ENCODE data around the gene ZNF213.
A peak's percentile ranks its signal among the peaks of the same experiment; 100 is the strongest.

- TF ChIP-seq CTCF (optimal IDR thresholded peaks at IDR 0.05 in 1 of 3, IDR thresholded peaks at IDR 0.05 in 1 of 3, conservative IDR thresholded peaks at IDR 0.05 in 1 of 3; ENCODE audit: extremely low read depth in 1 of 3, insufficient read depth in 2 of 3, low read length in 3 of 3): peak; percentile 10 to 32 (median 25)
- no peak for TF ChIP-seq EZH2 (IDR thresholded peaks at IDR 0.05; ENCODE audit: low read length)
Measured at GRCh38 chr16:3123986-3124886, 10.6 kb upstream of the ZNF213 start.

All from keratinocyte (primary cell).